ENCODE results near the gene ZBTB16.

Gene ZBTB16

GRCh38 chr11:114219559-114220349 is 160.2 kb downstream of the ZBTB16 start:
- no peak for DNase-seq

GRCh38 chr11:114221037-114221436 is 161.5 kb downstream of the ZBTB16 start:
- DNase-seq, result no peak

- DNase-seq, result no peak
Measured at GRCh38 chr11:114225661-114226060, 166.2 kb downstream of the ZBTB16 start.

DNA sequence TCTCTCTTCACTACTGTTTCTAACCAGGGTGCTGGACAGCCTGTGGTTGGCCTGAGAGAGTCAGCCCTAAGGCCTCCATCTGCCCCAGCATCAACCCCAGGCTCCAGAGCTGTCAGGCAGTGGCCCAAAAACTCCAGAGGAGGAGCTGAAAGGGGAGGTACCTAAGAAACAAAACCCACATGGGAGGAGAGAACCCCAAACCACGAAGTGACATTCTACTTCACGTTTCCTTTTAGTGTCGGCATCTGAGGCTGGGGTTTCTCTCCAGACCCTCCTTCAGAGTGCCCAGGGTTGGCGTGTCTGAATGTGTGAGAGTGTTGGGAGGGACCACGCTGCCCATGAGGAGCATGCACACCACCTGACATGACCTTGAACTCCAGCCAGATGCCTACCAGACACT is 166.8 kb downstream of the ZBTB16 start:
- no peak for DNase-seq

DNA sequence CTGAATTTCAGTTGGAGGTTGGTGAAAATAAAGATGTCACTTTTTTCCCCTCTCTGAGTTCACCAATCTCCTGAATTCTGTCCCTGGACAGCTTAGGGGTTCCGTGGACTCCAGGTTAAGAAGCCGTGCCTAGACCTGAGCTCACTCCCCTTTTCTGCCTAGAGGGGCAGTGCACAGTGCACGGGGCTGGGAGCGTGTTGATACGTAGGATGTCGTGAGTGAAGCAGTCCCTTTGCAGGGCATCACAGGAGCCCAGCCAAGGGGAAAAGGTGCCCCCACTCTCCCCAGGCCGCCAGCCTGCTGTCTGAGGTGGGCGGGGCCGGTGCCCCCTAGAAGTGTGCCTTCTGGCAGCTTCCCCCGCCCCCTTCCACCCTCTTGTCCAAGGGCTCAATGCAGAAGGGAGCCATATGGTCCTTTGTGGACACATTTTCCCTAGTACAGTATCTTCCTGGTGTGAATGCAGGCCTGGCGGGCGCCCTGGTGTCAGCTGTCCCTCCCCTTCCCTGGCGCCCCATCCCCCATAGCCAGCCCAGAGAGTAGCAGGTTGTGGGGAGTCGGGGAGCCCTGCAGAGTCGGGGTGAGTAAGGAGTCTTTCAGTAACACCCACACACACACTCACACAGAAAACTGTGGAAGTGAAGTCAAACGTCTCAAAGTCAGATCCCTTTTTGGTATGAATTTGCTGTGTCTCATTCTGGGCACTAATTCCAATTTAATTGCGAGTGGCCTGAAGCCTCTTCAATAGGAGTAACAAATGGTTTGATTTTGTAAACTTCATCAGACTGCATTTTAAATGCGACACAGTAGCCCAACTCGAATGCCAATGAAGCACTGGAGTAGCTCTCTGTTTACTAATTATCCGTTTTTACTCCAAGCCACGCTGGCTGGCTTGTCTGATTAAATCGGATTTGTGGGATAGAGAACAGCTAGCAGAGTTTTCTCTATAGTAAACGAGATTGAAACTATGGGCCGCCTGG is 169.2 kb downstream of the ZBTB16 start:
- DNase-seq, result no peak

DNA sequence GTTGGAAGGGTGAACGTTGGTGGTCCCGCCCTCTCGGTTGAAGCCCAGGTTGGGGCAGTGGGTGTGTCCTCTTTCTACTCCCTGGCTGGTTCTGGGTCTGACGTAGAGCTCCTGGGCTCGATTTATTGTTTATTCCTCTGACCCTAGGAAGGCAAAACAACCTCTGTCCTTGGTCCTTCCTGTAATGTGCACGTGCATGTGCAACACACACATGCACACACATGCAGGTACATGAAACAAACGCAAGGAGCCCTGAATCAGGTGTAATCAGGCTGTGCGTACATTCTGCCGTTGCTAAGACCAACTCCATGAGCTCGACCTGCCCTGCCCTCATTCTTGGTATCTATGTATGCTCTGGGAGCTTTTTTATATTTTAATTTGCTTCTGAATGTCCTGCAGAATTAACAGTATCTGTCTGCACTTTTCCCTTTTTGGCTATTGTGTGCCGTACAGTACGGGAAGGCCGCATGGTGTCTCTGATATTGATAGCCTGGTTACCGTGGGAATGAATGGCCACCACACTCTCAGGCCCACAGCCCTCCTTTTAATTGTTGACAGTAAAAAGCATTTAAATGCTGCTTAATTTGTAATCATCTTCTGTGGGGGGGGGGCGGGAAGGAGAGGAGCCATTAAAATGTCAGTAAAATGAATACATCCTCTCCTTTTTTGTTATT is 170.7 kb downstream of the ZBTB16 start:
- DNase-seq, result peak in 1 of 2 experiments; percentile 38

DNA sequence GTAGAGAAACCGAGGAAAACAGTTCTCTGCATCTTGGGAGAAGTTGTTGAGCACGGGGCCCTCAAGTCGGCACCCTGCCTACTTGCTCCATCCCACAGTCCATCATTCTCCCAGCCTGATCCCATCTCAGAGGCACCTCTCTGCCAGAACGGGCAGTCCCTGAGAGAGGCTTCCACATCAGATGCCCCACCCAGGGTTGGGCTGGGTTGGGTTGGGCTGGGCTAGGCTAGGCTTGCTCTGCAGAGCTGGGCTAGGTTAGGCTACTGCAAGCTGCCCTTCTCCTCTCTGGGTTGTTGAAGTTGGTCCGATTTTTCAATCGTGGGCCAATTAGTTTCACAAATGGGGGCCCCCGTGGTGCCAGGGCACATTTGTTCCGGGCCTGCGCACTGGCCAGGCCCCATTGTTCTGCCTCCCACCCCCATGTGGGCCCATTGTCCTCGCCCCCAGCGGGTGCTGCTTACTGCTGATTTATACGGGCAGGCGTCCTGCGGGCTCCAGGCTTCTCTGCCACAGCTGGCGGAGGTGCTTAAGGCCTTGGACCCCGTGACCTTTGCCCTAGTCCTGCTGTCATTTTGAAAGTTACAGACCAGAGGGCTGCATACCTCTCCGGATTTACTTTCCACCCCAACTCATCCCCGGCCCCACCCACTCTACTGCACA is 173.0 kb downstream of the ZBTB16 start:
- DNase-seq, result no peak

DNA sequence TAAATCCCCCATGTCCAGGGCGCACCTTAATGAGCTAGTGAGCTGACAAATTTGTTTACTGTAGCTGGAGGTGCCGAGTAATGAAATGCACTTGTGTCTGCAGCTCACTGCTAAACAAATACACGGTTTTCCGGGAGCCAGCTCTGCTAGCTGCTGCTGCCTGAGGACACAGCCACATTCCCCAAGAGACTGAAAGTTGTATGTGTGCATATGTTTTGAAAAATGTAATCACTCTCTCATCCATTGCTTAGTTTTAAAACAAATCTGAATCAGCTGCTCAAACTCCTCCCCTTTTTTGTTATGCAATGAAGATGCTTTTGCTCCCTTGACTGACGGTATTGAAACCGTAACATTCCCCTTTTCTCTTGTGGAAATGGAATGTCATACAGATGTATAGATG is 174.2 kb downstream of the ZBTB16 start:
- DNase-seq, result peak; percentile 83 to 93

- no peak for DNase-seq
Measured at GRCh38 chr11:114236829-114237228, 177.3 kb downstream of the ZBTB16 start.

GRCh38 chr11:114237321-114238280 is 178.1 kb downstream of the ZBTB16 start:
- no peak for DNase-seq

DNA sequence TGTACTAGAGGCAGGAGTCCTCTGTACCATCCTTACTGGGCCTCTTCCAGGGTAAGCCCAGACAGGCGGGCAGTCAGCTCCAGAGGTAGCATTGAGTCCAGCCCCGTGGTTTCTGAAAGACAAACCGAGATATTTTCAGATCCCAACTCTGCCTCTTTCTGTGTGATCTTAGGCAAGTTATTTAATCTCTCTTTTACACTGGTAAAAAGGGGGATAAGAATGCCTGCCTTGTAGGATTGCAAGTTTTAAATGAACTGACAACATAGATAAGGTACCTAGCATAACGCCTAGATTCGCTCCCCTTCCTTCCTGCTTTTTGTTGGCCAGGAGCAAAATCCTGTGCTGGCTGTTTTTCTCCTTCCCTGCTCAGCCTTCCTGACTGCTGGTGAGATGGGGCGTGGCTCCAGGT is 180.2 kb downstream of the ZBTB16 start:
- no peak for DNase-seq

DNA sequence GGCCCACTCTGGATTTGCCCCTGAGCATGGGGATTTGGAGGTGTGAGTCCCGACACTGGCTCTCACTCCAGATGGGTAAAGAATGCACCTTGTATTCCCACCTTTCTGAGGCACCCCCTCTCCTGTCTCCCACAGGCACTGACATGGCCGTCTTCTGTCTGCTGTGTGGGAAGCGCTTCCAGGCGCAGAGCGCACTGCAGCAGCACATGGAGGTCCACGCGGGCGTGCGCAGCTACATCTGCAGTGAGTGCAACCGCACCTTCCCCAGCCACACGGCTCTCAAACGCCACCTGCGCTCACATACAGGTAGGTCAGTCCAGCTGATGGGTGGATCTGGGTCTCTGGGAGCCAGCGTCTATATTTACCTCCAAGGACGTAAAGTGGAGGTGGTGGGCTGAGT is 182.5 kb downstream of the ZBTB16 start:
- no peak for DNase-seq

GRCh38 chr11:114243461-114244372 is 184.2 kb downstream of the ZBTB16 start:
- DNase-seq, result peak in 1 of 2 experiments; percentile 78

GRCh38 chr11:114244726-114245394 is 185.3 kb downstream of the ZBTB16 start:
- no peak for DNase-seq

GRCh38 chr11:114246321-114247069 is 187.0 kb downstream of the ZBTB16 start:
- no peak for DNase-seq

DNA sequence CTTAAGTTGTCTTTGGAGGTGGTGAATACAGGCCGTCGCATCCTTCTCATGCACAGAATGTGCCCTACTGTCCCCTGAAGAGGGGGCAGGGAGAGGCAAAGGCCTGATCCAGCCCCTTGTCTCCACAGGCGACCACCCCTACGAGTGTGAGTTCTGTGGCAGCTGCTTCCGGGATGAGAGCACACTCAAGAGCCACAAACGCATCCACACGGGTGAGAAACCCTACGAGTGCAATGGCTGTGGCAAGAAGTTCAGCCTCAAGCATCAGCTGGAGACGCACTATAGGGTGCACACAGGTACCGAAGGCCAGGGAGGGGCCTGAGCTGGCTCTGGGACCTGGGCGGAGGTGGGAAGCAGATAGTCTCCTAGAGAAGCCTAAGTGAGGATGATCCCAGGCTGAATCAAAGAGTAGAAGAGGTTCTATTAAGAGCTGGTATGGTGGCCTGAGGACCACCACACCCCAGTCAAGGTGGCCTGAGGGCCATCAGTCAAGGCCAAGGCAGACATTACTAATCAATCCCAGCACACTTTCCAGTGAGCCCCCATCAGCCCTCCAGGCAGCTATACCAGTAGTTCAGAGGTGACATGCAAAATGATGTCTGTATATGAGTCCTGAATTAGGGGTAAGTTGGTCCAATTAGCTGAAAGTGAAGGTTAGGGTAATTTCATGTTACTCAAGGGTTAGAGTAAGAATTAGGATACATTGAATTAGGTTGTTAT is 187.7 kb downstream of the ZBTB16 start:
- no peak for DNase-seq

DNA sequence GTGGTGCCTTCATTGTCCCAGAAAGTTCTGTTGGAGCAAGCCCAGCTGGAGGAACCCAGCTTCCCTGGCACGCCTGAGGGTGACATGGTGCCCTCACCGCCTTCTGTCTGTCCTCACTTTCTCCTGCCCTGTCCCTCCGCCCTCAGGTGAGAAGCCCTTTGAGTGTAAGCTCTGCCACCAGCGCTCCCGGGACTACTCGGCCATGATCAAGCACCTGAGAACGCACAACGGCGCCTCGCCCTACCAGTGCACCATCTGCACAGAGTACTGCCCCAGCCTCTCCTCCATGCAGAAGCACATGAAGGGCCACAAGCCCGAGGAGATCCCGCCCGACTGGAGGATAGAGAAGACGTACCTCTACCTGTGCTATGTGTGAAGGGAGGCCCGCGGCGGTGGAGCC is 190.7 kb downstream of the ZBTB16 start:
- DNase-seq, result no peak

Measured in NCI-H526 (cell line).